Fibroblast of the aortic adventitia (primary cell): ENCODE measurements around the gene SLC1A7. TPM values are rescaled to one million over a fixed set of nuclear protein-coding genes. Genes with fewer than 3 reads are reported as not detected.

Experiments
- DNase-seq: peaks from one replicate; pipeline ENCODE4 v3.0.0-alpha.2; 2010; ENCODE audit warnings: low read depth
- H3K4me3 ChIP-seq: 2 replicates; pipeline ENCODE4 v1.5.1; 2011; ENCODE audit warnings: low read depth, mild to moderate bottlenecking, control low read depth, low read length, moderate library complexity
- CTCF ChIP-seq: IDR thresholded peaks from 2 replicates; pipeline ENCODE4 v1.5.1; 2011; ENCODE audit warnings: mild to moderate bottlenecking, low read length, control low read depth, inconsistent platforms; ENCODE audit not compliant: insufficient read depth
- total RNA-seq: library from RNA; depleted of rRNA; stranded (reverse); fragments of >200 nt; gene quantifications from 2 replicates; pipeline ENCODE4 v1.2.3, GENCODE V29; 2012; ENCODE audit warnings: low replicate concordance

SLC1A7 gene
- total RNA-seq, 1 donor, result 3.8 TPM

- TF ChIP-seq CTCF, result no peak
- H3K4me3 ChIP-seq, result no peak overlapping the region
- DNase-seq, result peak; percentile 68
Measured at GRCh38 chr1:53108646-53109580, 33.5 kb downstream of the SLC1A7 start.

- TF ChIP-seq CTCF, result no peak
- peak; percentile 50 for DNase-seq
- no peak overlapping the region for H3K4me3 ChIP-seq
Measured at GRCh38 chr1:53107570-53108322, 34.7 kb downstream of the SLC1A7 start.

GRCh38 chr1:53107090-53107489 lies 35.3 kb downstream of the SLC1A7 start:
- H3K4me3 ChIP-seq, result no peak overlapping the region
- DNase-seq, result no peak
- TF ChIP-seq CTCF, result no peak

GRCh38 chr1:53104289-53104913 lies 38.0 kb downstream of the SLC1A7 start:
- H3K4me3 ChIP-seq, result no peak overlapping the region
- TF ChIP-seq CTCF, result no peak
- peak; percentile 65 for DNase-seq

GRCh38 chr1:53094533-53094919 lies 47.9 kb downstream of the SLC1A7 start:
- DNase-seq, result no peak
- H3K4me3 ChIP-seq, result no peak overlapping the region
- TF ChIP-seq CTCF, result no peak

- H3K4me3 ChIP-seq, result no peak overlapping the region
- DNase-seq, result no peak
- TF ChIP-seq CTCF, result no peak
Measured at GRCh38 chr1:53093778-53094532, 48.5 kb downstream of the SLC1A7 start.
